Left ventricle myocardium inferior (tissue), 1 donor: ENCODE measurements around the gene GAD2. TPM values are rescaled to one million over a fixed set of nuclear protein-coding genes. Genes with fewer than 3 reads are reported as not detected.

Experiments
- DNase-seq: peaks from one replicate; pipeline ENCODE4 v3.0.0-alpha.2; 2020
- H3K27ac ChIP-seq: fragments of 200-600 bp; replicated peaks from 2 replicates; pipeline ENCODE4 v1.8.0; 2021
- H3K27me3 ChIP-seq: fragments of 200-600 bp; 2 replicates; pipeline ENCODE4 v1.8.0; 2021; ENCODE audit warnings: low read depth
- H3K36me3 ChIP-seq: fragments of 200-600 bp; 2 replicates; pipeline ENCODE4 v1.8.0; 2021
- H3K4me1 ChIP-seq: fragments of 200-600 bp; 2 replicates; pipeline ENCODE4 v1.8.0; 2021
- H3K4me3 ChIP-seq: fragments of 200-600 bp; 2 replicates; pipeline ENCODE4 v1.8.0; 2021; ENCODE audit warnings: mild to moderate bottlenecking, moderate library complexity
- H3K9me3 ChIP-seq: fragments of 200-600 bp; replicated peaks from 2 replicates; pipeline ENCODE4 v1.8.0; 2021
- intact Hi-C: fragments of 100-400 bp; cut with micrococcal nuclease; formaldehyde crosslinking; loops from one replicate; pipeline ENCODE4 v1.11.0; 2022
- total RNA-seq: library from RNA; stranded (reverse); fragmentation: NEBNext Ultra II Directional; extraction: Animal tissue kit (Norgen Biotek cat#: 25700); gene quantifications from one replicate; pipeline ENCODE4 v1.2.1, GENCODE V29; 2021
- TF ChIP-seq, protein P1 (sequence below): fragments of 200-600 bp; IDR thresholded peaks from 2 replicates; pipeline ENCODE4 v1.8.0; 2021; ENCODE audit warnings: antibody characterized with exemption, mild to moderate bottlenecking, borderline replicate concordance
- donor health status: DM: no; HTN: yes; CAD: no; lungs with severe emphysema.

GAD2 gene
- total RNA-seq, 1 donor from 2014 or later = not detected

DNA sequence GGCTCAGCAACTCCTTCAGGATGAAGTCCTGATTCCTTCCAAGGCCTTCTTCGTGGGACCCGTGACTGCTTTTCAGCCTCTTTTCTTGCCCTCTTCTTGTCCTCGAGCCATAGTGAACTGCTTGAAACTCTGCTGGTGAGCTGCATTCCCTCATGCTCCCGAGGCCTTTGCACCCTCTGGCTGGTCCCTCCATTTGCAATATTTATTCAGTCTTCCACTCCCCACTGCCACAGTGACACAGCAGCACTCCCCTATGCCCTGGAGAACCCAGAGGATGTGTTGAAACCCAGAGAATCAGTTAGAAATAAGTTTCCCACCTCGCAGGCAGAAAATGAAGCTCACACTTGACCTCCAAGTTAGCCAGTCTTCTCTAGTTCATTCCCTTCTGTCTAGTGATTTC lies 22.3 kb upstream of the GAD2 start:
- Histone ChIP-seq H3K4me1 (no peaks in the 10 kb centered on the region), H3K4me3 (no peak overlapping the region), H3K27me3 (no peaks in the 10 kb centered on the region), H3K27ac (no peak overlapping the region), H3K36me3 (no peaks in the 10 kb centered on the region), H3K9me3 (peaks cover under 1% of the 10 kb centered on the region)
- TF ChIP-seq, protein P1, sequence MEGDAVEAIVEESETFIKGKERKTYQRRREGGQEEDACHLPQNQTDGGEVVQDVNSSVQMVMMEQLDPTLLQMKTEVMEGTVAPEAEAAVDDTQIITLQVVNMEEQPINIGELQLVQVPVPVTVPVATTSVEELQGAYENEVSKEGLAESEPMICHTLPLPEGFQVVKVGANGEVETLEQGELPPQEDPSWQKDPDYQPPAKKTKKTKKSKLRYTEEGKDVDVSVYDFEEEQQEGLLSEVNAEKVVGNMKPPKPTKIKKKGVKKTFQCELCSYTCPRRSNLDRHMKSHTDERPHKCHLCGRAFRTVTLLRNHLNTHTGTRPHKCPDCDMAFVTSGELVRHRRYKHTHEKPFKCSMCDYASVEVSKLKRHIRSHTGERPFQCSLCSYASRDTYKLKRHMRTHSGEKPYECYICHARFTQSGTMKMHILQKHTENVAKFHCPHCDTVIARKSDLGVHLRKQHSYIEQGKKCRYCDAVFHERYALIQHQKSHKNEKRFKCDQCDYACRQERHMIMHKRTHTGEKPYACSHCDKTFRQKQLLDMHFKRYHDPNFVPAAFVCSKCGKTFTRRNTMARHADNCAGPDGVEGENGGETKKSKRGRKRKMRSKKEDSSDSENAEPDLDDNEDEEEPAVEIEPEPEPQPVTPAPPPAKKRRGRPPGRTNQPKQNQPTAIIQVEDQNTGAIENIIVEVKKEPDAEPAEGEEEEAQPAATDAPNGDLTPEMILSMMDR = no peak
- DNase-seq = no peak
- intact Hi-C loops = no loop called here

DNA sequence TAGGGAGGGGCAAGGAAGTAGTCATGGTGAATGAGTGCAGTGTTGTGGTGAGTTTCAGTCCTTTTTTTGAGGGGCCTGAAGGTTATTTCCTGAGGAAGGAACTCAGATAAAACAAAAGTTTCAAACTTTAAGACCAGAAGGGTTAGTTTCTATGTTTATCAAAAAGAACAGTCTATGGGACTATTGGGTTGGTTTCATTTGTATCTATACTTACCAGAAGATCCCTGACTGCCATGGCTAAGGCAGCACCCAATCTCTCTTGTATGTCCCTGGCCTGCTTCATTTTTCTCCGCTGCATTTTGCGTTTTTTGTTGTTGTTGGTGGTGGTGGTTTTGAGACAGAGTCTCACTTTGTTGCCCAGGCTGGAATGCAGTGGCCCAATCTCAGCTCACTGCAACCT lies 19.3 kb upstream of the GAD2 start:
- Histone ChIP-seq H3K36me3 (no peaks in the 10 kb centered on the region), H3K4me3 (no peak overlapping the region), H3K27ac (no peak overlapping the region), H3K9me3 (no peaks in the 10 kb centered on the region), H3K27me3 (no peaks in the 10 kb centered on the region), H3K4me1 (no peaks in the 10 kb centered on the region)
- intact Hi-C loops = no loop called here
- no peak for DNase-seq
- TF ChIP-seq, protein P1 = no peak

DNA sequence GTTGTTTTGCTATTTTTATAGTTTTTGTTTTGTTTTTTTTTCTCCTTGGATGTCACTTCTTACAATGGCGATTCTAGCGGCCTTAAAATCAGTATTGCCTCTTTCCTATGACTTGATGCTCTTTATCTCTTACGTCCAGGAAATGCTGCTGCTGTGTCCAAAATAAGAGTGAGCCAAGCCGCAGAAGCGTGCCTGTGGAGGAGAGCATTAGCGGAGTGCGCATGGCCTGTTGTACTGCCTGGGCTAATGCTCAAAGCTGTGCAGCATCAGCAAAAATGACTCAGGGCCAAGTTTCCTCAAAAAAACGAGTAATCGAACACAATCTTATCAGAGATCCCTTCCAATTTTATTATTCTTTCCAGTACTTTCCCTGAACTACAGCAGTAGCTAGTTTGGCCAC lies 18.5 kb upstream of the GAD2 start:
- TF ChIP-seq, protein P1 = no peak
- intact Hi-C loops = no loop called here
- H3K9me3 ChIP-seq = no peaks in the 10 kb centered on the region
- no peak for DNase-seq
- no peaks in the 10 kb centered on the region for H3K36me3 ChIP-seq
- no peaks in the 10 kb centered on the region for H3K4me1 ChIP-seq
- H3K27ac ChIP-seq = no peak overlapping the region
- H3K4me3 ChIP-seq = no peak overlapping the region
- H3K27me3 ChIP-seq = no peaks in the 10 kb centered on the region

DNA sequence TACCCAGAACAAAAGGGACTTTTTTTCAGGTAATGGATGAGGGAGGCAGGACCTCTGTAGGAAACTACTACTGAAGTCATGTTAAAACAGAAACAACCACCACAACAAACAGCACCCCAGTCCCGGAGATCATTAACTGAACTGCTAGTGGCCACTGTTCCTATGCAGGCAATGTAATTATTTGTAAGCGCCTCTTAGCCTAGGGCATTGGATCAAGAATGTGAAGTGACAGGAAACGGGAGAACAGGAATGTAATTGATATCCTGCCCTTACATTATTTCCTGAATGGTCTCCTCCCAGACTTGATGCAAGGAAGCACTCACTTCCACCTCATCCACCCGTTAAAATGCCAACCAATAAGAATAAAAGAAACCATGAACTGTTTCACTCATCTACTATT lies 16.7 kb upstream of the GAD2 start:
- intact Hi-C loops = no loop called here
- TF ChIP-seq, protein P1 = no peak

DNA sequence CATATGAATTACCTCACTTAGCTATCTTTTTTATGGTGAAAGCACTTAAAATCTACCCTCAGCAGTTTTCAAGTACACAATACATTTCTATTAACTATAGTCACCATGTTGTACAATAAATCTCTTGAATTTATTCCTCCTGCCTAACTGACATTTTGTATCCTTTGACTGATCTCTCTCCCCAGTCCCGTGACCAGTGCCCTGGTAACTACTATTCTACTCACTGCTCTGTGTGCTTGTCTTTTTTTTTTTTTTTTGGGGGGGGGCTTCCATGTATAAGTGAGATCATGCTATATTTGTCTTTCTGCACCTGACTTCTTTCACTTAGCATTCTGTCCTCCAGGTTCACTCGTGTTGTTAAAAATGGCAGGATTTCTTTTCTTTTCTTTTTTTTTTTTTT lies 11.4 kb upstream of the GAD2 start:
- DNase-seq = no peak
- H3K27ac ChIP-seq = no peak overlapping the region
- H3K36me3 ChIP-seq = no peaks in the 10 kb centered on the region
- H3K27me3 ChIP-seq = peaks cover 19% of the 10 kb centered on the region
- no peaks in the 10 kb centered on the region for H3K4me1 ChIP-seq
- TF ChIP-seq, protein P1 = no peak
- H3K4me3 ChIP-seq = no peak overlapping the region
- peaks cover 21% of the 10 kb centered on the region for H3K9me3 ChIP-seq
- intact Hi-C loops = no loop called here

More for the DNA sequence above, 16.7 kb upstream of the GAD2 start:
- H3K4me1 ChIP-seq = no peaks in the 10 kb centered on the region
- no peak overlapping the region for H3K4me3 ChIP-seq
- H3K27ac ChIP-seq = no peak overlapping the region
- H3K36me3 ChIP-seq = no peaks in the 10 kb centered on the region
- no peaks in the 10 kb centered on the region for H3K9me3 ChIP-seq
- no peaks in the 10 kb centered on the region for H3K27me3 ChIP-seq
- no peak for DNase-seq

DNA sequence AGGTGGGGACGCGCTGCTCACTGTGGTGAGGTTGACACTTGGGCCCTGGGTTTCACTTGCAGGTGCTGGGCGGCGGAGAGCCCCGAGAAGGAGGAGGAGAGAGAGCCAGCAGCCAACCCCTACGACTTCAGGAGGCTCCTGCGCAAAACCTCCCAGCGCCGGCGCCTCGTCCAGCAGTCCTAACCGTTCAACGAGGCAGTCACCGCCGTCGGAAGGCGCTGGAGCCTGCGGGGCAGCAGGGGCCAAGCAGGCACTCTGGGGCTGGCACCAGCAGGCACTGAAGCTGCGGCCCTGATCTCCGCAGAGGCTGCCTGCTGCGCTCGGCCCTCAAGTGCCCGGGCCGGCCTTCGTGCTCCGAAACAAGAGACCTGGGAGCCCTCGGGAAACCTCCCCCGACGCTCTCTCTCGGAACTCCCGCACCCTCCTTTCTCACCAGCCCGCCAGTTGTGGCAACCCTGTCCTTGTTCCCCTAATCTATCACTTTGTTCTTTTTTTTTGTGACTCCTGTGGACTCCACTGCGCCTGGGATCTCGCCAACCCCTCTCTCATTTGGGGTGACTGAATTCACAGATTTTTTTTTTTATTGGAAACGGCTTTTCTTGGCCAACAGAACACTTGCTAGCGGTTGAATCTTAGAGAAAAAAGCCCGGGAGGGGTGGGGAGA lies 4.7 kb upstream of the GAD2 start:
- H3K36me3 ChIP-seq = no peaks in the 10 kb centered on the region
- peaks cover 13% of the 10 kb centered on the region for H3K9me3 ChIP-seq
- H3K27ac ChIP-seq = no peak overlapping the region
- H3K27me3 ChIP-seq = peaks cover 86% of the 10 kb centered on the region
- DNase-seq = no peak
- intact Hi-C loops = no loop called here
- H3K4me3 ChIP-seq = no peak overlapping the region
- H3K4me1 ChIP-seq = peaks cover 24% of the 10 kb centered on the region
- TF ChIP-seq, protein P1 = no peak
